D721Med (cell line): ENCODE data around the gene MCIDAS.

Experiments
- DNase-seq: peaks from one replicate; pipeline ENCODE4 v3.0.0; 2011; ENCODE audit warnings: low spot score; ENCODE audit not compliant: insufficient read length
- FAIRE-seq: peaks from 2 replicates; lab custom pipeline; 2011; peaks lifted over from hg19 to GRCh38; lab: Jason Lieb, UNC
- TF ChIP-seq, protein P1 (sequence below): IDR thresholded peaks from 2 replicates; pipeline ENCODE4 v1.5.1; 2012; ENCODE audit warnings: mild to moderate bottlenecking, control low read depth; ENCODE audit not compliant: insufficient read depth; ENCODE audit errors: missing control alignments

MCIDAS gene

DNA sequence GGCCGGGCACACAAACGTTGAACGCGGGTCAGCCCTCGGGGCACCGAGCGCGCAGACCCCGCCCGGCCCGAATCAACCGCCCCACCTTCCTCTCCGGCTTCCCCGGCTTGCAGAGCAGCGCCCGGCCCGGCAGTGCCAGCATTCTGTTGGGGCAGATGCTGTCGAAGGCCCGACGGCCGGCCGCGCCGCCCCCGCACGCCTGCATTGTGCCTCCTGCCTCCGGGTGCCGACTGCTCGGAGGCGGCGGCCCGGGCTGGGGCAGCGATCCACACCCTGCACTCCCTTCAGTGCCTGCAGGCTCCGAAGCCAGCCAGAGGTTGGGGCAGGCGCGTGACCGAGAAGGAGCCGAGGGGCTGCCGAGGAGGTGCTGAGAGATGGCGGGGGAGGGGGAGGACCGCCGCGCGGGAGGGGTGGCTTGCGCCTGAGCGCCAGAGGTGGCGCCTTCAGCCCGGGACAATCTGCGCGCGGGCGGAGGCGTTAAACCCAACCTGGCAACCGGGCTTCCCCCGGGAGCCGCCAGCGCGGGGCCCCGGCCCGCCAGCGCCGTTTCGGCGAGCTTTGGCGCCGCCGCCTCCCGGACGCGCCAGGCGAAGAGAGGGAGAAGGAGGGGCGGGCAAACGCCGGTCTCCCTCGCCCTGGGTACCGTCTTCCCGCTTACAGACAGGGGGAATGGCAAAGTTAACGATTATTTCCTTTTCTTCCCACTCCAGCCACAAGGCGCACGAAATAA, at the start of gene MCIDAS:
Gene MCIDAS (minus strand): TSS at position 382 of the 730 bp plus-strand sequence. CDS start 177 bp downstream, at position 205.
- TF ChIP-seq, protein P1, sequence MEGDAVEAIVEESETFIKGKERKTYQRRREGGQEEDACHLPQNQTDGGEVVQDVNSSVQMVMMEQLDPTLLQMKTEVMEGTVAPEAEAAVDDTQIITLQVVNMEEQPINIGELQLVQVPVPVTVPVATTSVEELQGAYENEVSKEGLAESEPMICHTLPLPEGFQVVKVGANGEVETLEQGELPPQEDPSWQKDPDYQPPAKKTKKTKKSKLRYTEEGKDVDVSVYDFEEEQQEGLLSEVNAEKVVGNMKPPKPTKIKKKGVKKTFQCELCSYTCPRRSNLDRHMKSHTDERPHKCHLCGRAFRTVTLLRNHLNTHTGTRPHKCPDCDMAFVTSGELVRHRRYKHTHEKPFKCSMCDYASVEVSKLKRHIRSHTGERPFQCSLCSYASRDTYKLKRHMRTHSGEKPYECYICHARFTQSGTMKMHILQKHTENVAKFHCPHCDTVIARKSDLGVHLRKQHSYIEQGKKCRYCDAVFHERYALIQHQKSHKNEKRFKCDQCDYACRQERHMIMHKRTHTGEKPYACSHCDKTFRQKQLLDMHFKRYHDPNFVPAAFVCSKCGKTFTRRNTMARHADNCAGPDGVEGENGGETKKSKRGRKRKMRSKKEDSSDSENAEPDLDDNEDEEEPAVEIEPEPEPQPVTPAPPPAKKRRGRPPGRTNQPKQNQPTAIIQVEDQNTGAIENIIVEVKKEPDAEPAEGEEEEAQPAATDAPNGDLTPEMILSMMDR: no peak
- DNase-seq: no peak
- no peak for FAIRE-seq

DNA sequence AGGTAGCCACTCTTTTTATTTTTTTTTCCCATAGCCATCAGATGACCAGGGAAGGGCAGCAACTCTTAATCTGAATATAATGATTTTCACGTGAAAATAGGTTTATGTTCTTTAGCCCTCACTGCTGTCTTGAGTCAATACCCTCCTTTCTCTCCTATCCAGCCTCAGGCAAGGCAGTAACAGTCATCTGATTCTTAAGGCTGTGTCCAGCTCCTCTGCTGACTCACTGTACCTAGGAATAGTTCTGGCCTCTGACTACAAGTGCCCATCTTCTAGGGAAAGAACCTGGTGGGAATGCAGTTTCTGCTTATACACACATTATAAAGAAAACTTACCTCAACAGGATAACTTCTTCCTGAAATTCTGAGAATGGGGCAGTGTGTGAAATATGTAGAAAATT, 49.7 kb upstream of the MCIDAS start:
- TF ChIP-seq, protein P1: no peak
- DNase-seq: no peak
- no peak for FAIRE-seq

DNA sequence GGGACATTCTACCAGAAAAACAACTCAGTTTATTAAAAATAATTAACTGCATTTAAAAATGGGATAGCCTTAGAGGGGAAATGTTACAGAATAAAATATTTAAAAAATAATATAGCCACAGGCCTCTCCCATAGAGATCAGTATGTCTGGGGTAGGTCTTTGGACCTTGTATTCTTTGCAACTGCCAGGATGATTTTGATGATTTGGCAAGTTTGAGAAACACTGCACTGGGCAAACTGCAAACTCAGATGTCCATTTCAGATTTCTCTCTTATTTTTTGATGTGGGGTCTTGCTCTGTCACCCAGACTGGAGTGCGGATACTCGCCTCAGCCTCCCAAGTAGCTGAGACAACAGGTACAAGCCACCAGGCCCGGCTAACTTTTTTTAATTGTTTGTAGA, 31.2 kb upstream of the MCIDAS start:
- TF ChIP-seq, protein P1: no peak
- FAIRE-seq (no peak), DNase-seq (no peak)

DNA sequence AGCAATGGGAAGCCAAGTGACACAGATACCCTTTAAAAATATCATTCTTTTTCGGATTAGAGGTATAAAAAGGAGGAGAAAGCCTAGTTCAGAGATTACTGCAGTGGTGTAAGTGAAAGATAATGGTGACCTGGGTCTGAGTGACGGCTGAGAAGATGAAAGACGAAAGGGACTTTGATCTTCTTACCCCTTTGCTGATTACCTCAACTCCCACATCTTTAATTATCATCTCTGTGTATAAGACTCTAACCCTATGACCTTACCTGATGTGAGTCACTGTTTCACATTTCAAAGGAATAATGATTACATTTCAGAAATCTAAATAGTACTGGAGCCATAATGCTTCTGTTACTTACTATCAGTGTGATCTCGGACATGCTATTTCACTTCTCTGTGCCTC, 27.7 kb upstream of the MCIDAS start:
- DNase-seq (no peak), FAIRE-seq (no peak)
- TF ChIP-seq, protein P1: no peak

DNA sequence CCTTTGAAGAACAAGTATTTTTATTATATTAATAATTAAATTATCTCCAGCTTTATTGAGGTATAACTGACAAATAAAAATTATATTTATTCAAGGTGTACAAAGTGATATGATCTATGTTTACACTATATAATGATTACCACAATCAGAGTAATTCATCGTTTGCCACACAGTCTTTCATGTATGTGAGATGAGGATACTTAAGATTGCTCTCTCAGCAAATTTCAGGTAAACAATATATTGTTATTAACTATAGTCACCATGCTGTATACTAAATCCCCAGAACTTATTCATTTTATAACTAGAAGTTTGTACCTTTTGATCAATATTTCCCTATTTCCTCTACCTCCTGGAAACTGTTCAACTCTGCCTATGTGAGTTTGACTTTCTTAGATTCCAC, 22.9 kb upstream of the MCIDAS start:
- TF ChIP-seq, protein P1: no peak
- no peak for FAIRE-seq

DNA sequence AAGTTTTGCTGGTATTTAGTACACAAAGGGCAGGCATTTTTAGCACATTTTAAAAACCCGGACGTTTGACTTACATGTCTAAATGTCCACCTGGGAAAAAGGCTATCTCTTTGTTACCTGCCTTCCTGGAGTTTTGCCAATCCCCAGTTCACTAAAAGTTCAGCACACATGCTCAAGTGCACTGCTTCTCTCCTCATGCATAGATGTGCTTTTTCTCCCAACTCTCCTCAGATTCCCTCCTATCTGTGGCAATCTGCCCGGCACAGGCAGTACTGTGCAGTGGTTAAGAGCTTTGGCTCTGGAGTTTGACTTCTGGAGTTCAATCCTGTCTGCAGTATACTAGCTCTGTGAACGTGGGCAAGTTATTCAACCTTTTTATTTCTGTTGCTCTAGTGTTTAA, 14.6 kb upstream of the MCIDAS start:
- FAIRE-seq: no peak
- TF ChIP-seq, protein P1: no peak
- no peak for DNase-seq

More for the DNA sequence above, 22.9 kb upstream of the MCIDAS start:
- no peak for DNase-seq

DNA sequence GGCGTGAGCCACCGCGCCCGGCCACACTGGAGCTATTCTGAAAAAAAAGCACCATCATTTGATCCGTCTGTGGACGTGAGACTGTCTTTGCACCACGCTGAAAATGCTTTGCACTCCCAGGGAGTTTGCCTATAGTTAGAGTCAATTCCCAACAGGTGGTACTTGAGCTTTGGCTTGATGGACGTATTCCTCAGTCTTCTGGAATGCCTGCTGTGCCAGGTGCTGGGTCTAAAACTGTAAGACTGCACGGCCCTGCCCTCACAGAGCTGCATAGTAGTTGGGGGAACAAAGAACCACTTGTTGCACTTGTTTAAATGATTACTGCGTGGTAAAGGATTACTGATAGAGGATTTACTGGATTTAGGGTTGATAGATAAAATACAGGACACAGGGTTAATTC, 9.7 kb upstream of the MCIDAS start:
- DNase-seq: no peak
- FAIRE-seq: no peak
- TF ChIP-seq, protein P1: no peak
